Body of pancreas (tissue), 4 donors: ENCODE results near the gene OSBPL9.

Source experiments
- CTCF ChIP-seq, 7 experiments: fragments of 450-650 bp in 4 of 7; fragments of 200-600 bp in 3 of 7; sonication (generic) in 3 of 7; IDR thresholded peaks; one replicate each; pipeline ENCODE4 v1.5.1; 2016 to 2019; ENCODE audit warnings: antibody characterized with exemption in 7 of 7
- POLR2A ChIP-seq, 3 donors: fragments of 450-650 bp; IDR thresholded peaks; one replicate each; pipeline ENCODE4 v1.6.1; 2016; ENCODE audit warnings: antibody characterized with exemption in 3 of 3, mild to moderate bottlenecking in 2 of 3

- TF ChIP-seq POLR2A (IDR thresholded peaks at IDR 0.05), result no peak
- no peak for TF ChIP-seq CTCF (IDR thresholded peaks at IDR 0.05)
Observed at GRCh38 chr1:51656374-51656773, 39.5 kb downstream of the OSBPL9 start.
